ENCODE measurements around the gene ARHGEF2. TPM values are rescaled to one million over a fixed set of nuclear protein-coding genes. Genes with fewer than 3 reads are reported as not detected.

The ARHGEF2 gene
- total and polyA plus RNA-seq, 2 of the 13 experiments (the other 11 are each of a cell fraction or from before 2014, with no cell fraction given): 16.1 to 32.1 TPM

- TF ChIP-seq YY1 (IDR thresholded peaks at IDR 0.05; ENCODE audit: insufficient read depth, insufficient replicate concordance, low read depth, low read length) (no peak), ZNF580 (CRISPR knock-in tag; IDR thresholded peaks at IDR 0.05; ENCODE audit: borderline replicate concordance, low read depth) (no peak), CHD2 (IDR thresholded peaks at IDR 0.05; ENCODE audit: low read depth, low read length) (no peak), ZNF260 (CRISPR knock-in tag; IDR thresholded peaks at IDR 0.05; ENCODE audit: borderline replicate concordance, low read depth) (no peak)
- TF ChIP-seq, protein P1, sequence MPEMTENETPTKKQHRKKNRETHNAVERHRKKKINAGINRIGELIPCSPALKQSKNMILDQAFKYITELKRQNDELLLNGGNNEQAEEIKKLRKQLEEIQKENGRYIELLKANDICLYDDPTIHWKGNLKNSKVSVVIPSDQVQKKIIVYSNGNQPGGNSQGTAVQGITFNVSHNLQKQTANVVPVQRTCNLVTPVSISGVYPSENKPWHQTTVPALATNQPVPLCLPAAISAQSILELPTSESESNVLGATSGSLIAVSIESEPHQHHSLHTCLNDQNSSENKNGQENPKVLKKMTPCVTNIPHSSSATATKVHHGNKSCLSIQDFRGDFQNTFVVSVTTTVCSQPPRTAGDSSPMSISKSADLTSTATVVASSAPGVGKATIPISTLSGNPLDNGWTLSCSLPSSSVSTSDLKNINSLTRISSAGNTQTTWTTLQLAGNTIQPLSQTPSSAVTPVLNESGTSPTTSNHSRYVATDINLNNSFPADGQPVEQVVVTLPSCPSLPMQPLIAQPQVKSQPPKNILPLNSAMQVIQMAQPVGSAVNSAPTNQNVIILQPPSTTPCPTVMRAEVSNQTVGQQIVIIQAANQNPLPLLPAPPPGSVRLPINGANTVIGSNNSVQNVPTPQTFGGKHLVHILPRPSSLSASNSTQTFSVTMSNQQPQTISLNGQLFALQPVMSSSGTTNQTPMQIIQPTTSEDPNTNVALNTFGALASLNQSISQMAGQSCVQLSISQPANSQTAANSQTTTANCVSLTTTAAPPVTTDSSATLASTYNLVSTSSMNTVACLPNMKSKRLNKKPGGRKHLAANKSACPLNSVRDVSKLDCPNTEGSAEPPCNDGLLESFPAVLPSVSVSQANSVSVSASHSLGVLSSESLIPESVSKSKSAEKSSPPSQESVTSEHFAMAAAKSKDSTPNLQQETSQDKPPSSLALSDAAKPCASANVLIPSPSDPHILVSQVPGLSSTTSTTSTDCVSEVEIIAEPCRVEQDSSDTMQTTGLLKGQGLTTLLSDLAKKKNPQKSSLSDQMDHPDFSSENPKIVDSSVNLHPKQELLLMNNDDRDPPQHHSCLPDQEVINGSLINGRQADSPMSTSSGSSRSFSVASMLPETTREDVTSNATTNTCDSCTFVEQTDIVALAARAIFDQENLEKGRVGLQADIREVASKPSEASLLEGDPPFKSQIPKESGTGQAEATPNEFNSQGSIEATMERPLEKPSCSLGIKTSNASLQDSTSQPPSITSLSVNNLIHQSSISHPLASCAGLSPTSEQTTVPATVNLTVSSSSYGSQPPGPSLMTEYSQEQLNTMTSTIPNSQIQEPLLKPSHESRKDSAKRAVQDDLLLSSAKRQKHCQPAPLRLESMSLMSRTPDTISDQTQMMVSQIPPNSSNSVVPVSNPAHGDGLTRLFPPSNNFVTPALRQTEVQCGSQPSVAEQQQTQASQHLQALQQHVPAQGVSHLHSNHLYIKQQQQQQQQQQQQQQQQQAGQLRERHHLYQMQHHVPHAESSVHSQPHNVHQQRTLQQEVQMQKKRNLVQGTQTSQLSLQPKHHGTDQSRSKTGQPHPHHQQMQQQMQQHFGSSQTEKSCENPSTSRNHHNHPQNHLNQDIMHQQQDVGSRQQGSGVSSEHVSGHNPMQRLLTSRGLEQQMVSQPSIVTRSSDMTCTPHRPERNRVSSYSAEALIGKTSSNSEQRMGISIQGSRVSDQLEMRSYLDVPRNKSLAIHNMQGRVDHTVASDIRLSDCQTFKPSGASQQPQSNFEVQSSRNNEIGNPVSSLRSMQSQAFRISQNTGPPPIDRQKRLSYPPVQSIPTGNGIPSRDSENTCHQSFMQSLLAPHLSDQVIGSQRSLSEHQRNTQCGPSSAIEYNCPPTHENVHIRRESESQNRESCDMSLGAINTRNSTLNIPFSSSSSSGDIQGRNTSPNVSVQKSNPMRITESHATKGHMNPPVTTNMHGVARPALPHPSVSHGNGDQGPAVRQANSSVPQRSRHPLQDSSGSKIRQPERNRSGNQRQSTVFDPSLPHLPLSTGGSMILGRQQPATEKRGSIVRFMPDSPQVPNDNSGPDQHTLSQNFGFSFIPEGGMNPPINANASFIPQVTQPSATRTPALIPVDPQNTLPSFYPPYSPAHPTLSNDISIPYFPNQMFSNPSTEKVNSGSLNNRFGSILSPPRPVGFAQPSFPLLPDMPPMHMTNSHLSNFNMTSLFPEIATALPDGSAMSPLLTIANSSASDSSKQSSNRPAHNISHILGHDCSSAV (CRISPR knock-in tag; IDR thresholded peaks at IDR 0.05; ENCODE audit: borderline replicate concordance): no peak
Measured at GRCh38 chr1:156026588-156026987, 48.2 kb upstream of the ARHGEF2 start (continued).

All from HepG2 (cell line).